NCI-H2227 treated with DMSO at 0.1 percent for 48 hours (cell line): ENCODE measurements around the gene WDFY1.
"Not testable (repeated sequence)": the region's sequence is repeated elsewhere in the genome, so short reads cannot be mapped to it uniquely, and the experiment has no call there.

ENCODE experiments used
- DNase-seq: peaks from one replicate; lab custom pipeline; 2025; lab: John Stamatoyannopoulos, UW

The WDFY1 gene

GRCh38 chr2:223957092-223957851 is 12.1 kb upstream of the WDFY1 start, which contains the start of gene MRPL44:
TSS of gene MRPL44 (plus strand) at chr2:223957463. CDS start at chr2:223957473, 10 bp downstream.
- peak; percentile 95 for DNase-seq

DNA sequence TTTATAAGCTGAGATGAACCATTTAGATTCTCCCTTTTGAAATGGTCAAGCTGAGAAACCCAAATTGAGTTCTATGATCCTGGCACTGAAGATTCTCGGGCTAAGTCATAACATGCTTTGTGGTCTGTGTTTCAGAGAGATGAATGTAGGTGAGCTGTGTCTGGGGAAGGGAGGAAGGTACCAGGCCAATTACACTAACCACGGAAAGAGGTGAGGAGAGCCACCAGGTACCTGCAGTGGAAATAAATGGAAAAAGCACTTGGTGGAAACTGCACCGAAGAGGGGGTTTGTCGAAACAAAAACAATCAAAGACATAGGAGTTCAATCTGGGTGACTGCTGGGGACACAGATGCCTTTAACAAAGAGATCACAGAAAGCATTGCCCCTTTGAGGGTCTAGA is 11.2 kb upstream of the WDFY1 start:
- DNase-seq: no peak

- DNase-seq: no peak
These were observed 9.3 kb upstream of the WDFY1 start for GRCh38 chr2:223954401-223954800.

DNA sequence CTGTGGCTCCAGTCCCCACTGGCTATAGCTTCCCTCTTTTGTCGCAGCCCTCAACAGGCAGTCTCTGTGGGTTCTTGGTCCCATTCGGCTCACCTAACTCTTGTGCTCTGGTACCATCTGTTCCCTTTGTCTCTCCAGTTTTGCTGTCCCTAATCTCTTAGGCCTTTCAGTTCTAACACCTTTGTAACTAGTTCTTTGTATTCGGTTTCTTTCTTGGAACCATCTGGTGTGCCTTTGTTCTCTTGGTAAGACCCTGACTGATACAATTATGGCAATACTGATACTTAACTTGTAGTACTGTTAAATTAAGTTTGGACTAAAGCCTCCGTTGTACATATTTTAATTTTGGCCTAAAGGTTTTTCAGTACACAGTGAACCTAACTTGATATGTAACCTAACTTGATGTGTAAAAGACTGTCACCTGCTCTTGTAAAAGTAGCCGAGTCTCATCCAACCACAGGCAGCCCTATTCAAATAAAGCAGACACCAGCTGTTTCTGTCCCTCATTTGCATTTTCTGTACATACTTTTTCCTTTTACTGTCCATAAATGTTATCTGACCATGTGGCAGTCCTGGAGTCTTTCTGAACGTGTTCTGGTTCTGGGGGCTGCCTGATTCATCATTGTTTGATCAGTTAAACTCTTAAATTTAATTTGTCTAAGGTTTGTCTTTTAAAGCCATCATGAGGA is 7.3 kb upstream of the WDFY1 start:
- DNase-seq: no peak

DNA sequence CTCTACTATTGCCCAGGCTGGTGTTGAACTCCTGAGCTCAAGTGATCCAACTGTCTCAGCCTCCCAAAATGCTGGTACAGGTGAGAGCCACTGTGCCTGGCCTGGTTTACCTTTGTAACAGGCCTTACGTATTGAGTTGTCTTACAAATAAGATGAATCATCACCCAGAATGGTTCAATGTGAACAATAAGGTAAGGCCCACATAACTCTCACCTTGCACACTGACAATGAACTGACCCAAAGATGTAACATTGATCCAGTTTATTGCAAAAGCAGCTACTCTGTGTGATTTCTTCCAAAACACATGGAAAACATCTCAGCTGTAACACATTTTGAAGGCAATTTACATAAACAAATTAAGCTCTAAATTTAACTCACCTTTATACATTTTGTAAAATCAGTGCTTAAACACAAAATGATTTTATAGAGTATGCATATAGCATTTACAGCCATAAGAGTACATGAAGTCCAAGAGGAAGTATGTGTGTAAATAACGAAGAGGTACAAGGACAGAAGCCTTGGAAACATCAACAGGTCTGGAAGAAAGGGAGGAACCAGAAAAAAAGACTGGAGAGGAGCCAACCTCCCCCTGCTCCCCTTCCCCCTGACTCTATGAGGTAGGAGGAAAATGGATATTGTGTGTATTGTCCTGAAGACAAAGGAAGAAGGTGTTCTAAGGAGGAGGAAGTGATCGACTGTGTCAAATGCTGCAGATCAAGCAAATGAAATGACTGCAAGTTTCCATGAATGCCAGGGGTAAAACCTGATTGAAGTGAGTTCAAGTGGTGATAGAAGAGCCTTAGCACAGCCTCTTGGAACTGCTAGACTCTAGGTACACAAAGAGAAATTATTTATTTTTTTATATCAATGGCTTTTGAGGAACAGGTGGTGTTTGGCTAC is 5.6 kb upstream of the WDFY1 start:
- DNase-seq: no peak

DNA sequence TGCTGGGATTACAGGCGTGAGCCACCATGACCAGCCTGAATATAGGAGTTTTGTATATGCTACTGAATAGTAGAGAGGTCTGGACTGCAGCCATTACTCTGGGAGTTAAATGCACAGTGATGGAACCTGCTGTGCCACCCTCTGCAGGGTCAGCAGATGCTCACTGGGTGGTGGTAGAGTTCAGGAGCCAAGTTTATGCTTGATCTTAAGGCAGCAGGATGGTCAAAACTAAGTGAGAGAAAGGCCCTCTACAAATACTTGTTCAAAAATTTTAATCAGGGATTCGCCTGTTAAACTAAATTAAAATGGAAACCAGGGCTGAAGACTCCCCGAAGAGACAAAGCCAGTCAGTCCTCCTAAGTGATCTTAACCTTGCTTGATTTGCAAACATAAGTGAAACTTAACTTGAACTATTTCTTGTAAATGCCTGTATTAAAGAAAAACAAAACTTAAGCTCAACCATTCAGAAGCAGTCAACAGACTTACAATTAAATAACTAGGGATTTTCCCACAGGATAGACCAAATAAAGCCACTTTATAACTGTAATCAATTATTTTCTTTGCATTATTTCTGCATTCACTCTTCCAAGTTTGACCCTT is 4.2 kb upstream of the WDFY1 start:
- no peak for DNase-seq

- no peak for DNase-seq
These were observed 2.6 kb upstream of the WDFY1 start for GRCh38 chr2:223947711-223948205.

- DNase-seq: no peak
These were observed 620 bp upstream of the WDFY1 start for GRCh38 chr2:223945755-223946154.

GRCh38 chr2:223944166-223944702 is 901 bp downstream of the WDFY1 start:
- DNase-seq: peak; percentile 16

GRCh38 chr2:223943561-223944008 is 1.6 kb downstream of the WDFY1 start:
- DNase-seq: peak; percentile 61

DNA sequence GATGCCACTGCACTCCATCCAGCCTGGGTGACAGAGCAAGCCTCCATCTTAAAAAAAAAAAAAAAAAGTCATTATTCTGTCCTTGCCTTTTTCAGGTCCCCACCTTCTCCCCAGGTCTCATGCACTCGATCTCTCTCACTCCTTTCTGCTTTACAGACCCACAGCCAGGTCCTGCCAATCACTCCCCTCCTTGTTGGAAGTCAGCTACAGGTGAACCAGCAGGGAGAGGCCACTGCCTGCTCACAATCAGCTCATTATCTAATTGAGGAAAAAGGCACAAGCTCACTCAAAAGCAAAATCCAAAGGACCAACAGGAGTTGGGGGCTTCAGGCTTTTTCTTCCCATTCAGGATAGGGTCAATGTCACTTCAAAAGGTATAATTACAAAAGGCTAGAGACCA is 2.0 kb downstream of the WDFY1 start:
- DNase-seq: no peak

DNA sequence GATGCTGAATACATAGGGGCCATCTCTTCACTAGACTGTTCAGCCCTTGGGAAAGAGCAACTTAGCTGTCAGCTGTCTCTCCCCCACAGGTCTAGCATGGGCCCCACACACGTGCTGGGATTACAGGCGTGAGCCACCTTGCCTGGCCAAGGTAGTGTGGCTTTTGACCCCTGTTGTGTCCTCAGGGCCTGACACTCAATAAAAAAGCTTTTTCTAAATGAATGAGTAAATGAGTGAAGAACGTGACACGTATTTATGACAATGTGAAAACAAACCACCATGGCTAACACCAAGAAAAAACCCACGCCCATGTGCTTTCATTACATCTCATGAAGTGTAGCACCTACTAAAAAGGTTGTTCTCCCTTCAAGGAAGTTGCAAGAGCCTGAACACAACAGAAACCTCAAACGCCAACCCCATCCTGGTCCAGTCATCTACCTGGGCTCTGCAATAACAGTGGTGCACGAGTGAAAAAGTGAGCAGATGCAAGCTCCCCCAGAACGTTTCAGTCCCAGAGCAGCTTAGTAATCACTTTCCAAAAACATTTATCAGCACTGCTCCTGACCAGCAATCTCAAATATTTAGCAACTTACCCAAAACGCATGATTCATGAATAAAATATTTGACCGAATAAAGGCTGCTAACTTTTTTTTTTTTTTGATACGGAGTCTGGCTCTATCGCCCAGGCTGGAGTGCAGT is 3.4 kb downstream of the WDFY1 start:
- DNase-seq: no peak

- DNase-seq: not testable (repeated sequence)
These were observed 5.7 kb downstream of the WDFY1 start for GRCh38 chr2:223939438-223939837.

DNA sequence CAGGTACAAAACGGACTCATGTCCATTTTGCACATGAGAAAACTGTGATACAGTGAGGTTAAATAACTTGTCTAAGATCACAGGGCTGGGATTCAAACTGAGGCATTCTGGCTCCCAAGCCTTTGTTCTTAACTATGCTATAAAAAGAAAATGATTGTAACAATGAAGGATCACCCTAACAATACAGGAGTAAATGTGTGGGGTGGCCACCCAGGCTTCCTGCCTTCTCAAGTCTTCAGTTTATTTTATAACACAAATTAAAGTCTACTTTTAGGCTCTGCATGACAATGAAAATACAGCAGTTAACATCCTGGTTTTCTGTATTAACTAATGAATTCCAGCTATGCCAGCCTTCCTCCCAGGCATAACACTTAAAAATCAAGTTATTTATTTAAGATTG is 7.6 kb downstream of the WDFY1 start:
- DNase-seq: no peak

DNA sequence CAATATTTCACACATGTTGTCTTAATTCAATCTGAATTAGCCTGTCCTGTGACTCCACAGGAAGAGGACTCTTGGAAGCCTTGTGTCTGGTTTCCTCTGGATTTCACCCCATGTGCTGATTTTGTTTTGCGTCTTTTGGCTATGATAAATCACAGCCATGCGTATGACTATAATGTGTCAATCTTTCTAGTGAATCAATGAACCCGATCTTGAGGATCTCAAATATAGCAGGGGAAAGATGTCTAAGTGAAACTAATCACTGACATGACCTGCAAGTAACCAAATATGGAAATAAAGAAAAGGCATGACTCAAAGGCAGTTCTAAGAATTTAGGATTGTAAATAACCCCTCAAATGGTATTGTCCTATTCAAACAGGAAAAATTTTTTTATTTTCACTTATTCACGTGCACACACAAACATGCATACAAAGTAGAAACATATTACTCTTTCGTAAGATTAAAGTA is 8.2 kb downstream of the WDFY1 start:
- DNase-seq: no peak

- no peak for DNase-seq
These were observed 9.5 kb downstream of the WDFY1 start for GRCh38 chr2:223935459-223936125.

- DNase-seq: no peak
These were observed 10.3 kb downstream of the WDFY1 start for GRCh38 chr2:223934870-223935269.

- no peak for DNase-seq
These were observed 12.0 kb downstream of the WDFY1 start for GRCh38 chr2:223932816-223933800.
